ENCODE measurements around the gene INTU.

The INTU gene

DNA sequence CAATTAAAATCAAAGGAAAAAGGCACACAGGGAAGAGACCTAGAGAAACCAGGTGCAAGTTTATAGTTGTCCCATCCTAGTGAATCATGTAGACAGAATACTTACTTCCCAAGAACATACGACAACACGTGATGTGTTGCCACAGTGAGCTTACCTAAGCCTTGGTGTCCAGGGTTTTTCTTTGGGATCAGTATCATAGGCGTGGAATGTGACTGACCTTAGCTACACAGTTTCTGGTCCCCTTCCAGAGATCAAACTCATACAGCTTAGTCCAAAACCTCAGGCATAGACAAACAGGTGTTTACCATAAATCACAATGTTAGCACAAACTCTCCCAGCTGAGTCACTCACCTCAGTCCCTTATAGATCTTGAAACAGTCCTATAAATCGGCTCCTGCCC, 115.1 kb downstream of the INTU start:
- DNase-seq (ENCODE audit: extremely low spot score), result no peak
- ChIA-PET POLR2A (no interaction called here), CTCF (interaction anchor here (1.2 to 8.3 kb wide), 4 partner anchors 8 to 16 kb away, joined by 3 to 51 read pairs (median 4); no protein-coding TSS in a partner anchor)
- TF ChIP-seq, protein P1, sequence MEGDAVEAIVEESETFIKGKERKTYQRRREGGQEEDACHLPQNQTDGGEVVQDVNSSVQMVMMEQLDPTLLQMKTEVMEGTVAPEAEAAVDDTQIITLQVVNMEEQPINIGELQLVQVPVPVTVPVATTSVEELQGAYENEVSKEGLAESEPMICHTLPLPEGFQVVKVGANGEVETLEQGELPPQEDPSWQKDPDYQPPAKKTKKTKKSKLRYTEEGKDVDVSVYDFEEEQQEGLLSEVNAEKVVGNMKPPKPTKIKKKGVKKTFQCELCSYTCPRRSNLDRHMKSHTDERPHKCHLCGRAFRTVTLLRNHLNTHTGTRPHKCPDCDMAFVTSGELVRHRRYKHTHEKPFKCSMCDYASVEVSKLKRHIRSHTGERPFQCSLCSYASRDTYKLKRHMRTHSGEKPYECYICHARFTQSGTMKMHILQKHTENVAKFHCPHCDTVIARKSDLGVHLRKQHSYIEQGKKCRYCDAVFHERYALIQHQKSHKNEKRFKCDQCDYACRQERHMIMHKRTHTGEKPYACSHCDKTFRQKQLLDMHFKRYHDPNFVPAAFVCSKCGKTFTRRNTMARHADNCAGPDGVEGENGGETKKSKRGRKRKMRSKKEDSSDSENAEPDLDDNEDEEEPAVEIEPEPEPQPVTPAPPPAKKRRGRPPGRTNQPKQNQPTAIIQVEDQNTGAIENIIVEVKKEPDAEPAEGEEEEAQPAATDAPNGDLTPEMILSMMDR (IDR thresholded peaks at IDR 0.05; ENCODE audit: control extremely low read depth, extremely low read depth, low read depth, missing control alignments), result no peak

DNA sequence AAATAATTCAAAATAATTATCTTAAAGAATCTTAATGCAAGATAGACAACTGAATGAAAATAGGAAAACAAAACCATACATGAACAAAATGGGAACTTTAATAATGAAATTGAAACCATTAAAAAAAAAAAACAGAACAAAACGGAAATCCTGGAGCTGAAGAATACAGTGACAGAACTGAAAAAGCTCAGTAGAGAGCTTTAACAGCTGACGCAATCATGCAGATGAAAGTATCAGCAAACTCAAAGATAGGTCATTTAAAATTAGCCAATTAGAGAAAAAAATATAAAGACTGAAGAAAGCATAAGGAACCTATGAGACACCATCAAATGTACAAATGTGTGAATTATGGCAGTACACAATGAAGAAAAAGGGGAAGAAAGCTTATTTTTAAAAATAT, 116.2 kb downstream of the INTU start:
- POLR2A ChIA-PET, result no interaction called here
- no peak for DNase-seq (ENCODE audit: extremely low spot score)
- CTCF ChIA-PET, result interaction anchor here (1.3 to 8.3 kb wide), 2 partner anchors 9 to 16 kb away, joined by 4 to 51 read pairs; no protein-coding TSS in a partner anchor
- TF ChIP-seq, protein P1 (IDR thresholded peaks at IDR 0.05; ENCODE audit: control extremely low read depth, extremely low read depth, low read depth, missing control alignments), result no peak

DNA sequence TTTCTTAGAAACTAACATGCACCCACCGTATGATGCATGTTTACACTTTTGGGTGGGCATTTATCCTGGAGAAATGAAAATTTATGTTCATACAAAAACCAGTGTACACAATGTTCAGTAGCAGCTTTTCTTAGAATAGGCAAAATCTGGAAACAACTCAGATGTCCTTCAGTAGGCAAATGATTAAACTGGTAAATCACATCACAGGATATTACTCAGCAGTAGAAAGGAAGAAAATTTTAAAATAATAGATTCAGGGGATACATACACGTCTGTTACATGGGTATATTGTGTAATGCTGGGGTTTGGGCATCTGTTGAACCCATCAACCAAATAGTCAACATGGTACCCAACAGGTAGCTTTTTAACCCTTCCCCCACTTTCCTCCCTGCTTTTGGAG, 124.1 kb downstream of the INTU start:
- ChIA-PET CTCF (interaction anchor here (1.1 to 1.3 kb wide), 4 partner anchors 8 to 25 kb away, joined by 3 to 4 read pairs (median 3); no protein-coding TSS in a partner anchor), POLR2A (no interaction called here)
- no peak for DNase-seq (ENCODE audit: extremely low spot score)
- TF ChIP-seq, protein P1 (IDR thresholded peaks at IDR 0.05; ENCODE audit: control extremely low read depth, extremely low read depth, low read depth, missing control alignments), result no peak

DNA sequence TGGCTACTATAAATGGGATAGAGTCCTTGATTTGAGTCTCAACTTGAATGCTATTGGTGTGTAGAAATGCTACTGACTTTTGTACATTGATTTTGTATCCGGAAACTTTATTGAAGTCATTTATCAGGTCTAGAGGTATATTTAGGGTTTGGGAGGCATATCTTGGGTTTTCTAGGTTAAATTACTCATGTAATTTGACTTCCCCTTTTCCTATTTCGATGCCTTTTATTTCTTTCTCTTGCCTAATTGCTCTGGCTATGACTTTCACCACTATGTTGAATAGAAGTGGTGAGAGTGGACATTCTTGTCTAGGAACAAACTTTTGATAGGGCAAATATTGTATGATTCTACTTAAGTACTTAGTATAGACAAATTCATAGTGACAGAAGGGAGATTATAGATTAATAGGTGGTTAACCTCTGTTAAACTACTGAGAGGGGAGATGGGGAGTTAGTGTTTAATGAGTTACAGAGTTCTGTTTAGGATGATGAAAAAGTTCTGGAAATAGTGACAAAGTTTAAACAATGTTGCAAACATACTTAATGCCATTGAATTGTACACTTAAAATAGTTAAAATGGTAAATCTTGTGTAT, 126.6 kb downstream of the INTU start:
- POLR2A ChIA-PET, result no interaction called here
- CTCF ChIA-PET, result no interaction called here
- TF ChIP-seq, protein P1 (IDR thresholded peaks at IDR 0.05; ENCODE audit: control extremely low read depth, extremely low read depth, low read depth, missing control alignments), result no peak
- DNase-seq (ENCODE audit: extremely low spot score), result no peak

DNA sequence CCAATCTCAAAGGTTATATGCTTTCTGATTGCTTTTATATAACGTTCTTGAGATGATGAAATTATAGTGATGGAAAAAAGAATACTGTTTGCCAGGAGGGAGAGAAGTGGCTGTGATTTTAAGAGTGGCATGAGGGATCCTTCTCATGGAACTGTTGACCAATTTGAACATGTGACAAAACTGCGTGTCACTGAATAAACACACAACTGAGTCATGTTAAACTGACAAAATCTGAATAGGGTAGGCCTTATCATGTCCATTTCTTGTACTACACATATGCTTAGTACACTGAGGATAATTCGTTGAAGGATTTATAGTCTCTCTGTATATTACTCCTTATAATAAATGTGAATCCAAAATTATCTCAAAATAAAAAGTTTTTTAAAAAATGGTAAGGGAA, 127.1 kb downstream of the INTU start:
- DNase-seq (ENCODE audit: extremely low spot score), result no peak
- POLR2A ChIA-PET, result no interaction called here
- CTCF ChIA-PET, result no interaction called here
- TF ChIP-seq, protein P1 (IDR thresholded peaks at IDR 0.05; ENCODE audit: control extremely low read depth, extremely low read depth, low read depth, missing control alignments), result no peak

DNA sequence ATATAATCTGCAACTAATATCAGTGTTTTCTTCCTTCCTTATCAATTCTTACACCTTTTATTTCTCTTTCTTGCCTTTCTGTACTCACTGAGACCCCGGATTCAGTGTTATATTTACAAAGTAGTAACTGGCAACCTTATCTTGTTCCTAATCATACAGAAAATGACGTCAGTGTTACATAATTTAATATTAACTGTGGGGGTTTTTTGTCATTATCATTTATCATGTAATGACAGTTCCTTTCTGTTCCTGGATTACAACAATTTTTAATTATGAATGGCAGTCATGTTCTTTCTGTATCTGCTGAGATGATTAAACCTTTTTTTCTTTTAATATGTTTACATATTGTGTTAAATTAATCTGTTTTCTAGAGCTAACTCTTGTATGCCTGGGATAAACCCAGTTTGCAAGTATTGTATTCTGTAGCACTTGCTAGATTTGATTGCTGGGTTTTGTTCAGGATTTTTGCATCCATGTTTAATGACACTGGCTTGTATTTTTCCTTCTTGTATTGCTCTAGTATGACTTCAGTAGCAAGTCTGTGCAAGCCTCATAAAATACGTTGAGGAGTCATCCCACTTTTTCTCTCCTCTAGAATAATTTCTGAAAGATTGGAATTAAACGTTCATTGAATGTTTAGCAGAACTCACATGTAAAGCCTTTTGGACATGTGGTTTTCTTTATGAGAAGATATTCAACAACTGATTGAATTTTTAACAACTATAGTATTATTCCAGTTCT, 138.9 kb downstream of the INTU start:
- TF ChIP-seq, protein P1 (IDR thresholded peaks at IDR 0.05; ENCODE audit: control extremely low read depth, extremely low read depth, low read depth, missing control alignments), result no peak
- DNase-seq (ENCODE audit: extremely low spot score), result no peak
- POLR2A ChIA-PET, result no interaction called here
- CTCF ChIA-PET, result no interaction called here
